ENCODE data around the gene MSX1. TPM values are rescaled to one million over a fixed set of nuclear protein-coding genes. Genes with fewer than 3 reads are reported as not detected.

Gene MSX1
- total and polyA plus RNA-seq, 4 donors: 0.13 to 0.33 (median 0.15) TPM; not detected in 1

DNA sequence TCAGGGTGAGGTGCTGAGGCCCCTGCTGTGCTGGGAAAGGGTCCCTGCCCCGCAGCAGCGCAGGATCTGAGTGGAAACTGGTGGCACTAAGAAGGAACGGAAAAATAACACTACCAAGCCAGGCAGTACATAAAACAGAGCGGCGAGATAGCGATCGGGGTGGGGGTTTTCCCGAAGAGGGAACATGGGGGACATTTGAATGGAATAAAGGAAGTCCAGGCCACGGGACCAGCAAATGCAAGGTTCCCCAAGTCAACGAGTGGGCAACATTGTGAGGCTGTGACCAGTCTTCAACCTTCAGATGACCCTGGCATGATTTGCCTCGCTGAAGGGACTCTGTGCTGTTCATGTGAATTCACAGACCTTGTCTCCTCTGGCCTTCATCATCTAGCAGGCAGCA, 13.7 kb downstream of the MSX1 start (continued):
- TF ChIP-seq, protein P1, sequence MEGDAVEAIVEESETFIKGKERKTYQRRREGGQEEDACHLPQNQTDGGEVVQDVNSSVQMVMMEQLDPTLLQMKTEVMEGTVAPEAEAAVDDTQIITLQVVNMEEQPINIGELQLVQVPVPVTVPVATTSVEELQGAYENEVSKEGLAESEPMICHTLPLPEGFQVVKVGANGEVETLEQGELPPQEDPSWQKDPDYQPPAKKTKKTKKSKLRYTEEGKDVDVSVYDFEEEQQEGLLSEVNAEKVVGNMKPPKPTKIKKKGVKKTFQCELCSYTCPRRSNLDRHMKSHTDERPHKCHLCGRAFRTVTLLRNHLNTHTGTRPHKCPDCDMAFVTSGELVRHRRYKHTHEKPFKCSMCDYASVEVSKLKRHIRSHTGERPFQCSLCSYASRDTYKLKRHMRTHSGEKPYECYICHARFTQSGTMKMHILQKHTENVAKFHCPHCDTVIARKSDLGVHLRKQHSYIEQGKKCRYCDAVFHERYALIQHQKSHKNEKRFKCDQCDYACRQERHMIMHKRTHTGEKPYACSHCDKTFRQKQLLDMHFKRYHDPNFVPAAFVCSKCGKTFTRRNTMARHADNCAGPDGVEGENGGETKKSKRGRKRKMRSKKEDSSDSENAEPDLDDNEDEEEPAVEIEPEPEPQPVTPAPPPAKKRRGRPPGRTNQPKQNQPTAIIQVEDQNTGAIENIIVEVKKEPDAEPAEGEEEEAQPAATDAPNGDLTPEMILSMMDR (IDR thresholded peaks at IDR 0.05; ENCODE audit: low read depth, low read length, missing input control): no peak
- TF ChIP-seq EGR1 (IDR thresholded peaks at IDR 0.05; ENCODE audit: low read depth in 2 of 2): no peak

DNA sequence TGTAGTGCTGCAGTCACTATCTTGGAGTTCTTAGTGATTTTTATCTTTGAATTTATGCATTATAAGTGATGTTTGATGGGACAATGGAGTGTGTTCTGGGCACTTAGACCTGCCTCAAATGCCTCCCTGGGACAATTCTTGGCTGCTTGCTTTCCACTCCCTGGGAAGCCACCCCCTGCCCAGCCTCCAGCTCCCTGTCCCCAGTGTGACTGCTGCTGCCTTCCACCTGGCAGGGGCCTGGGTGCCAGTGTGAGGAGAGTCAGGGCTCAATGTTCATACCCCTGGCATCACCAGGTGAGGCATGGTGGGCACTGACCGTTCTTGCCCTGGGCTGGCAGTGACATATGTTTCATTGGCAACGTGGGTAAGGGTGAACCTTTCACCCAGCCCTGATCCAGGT, 14.8 kb downstream of the MSX1 start:
- H3K9ac ChIP-seq (ENCODE audit: low read depth in 1 of 2, low read length in 2 of 2): no peak overlapping the region
- peaks cover 15 to 27% (median 16%) of the 10 kb centered on the region in 4 donors for H3K27me3 ChIP-seq (ENCODE audit: control insufficient read depth in 4 of 4, insufficient read depth in 4 of 4, low read length in 3 of 4)
- no peaks in the 10 kb centered on the region for H3K36me3 ChIP-seq (ENCODE audit: control insufficient read depth in 4 of 4, insufficient read depth in 3 of 4, low read depth in 1 of 4, low read length in 3 of 4)
- no peak overlapping the region for H3K27ac ChIP-seq (ENCODE audit: low read depth in 1 of 2, low read length in 2 of 2)
- WGBS: 59% methylated on average over 2 of the region's 2 CpGs
- H3K4me3 ChIP-seq (ENCODE audit: low read depth in 1 of 3, low read length in 3 of 3): no peak overlapping the region
- no peaks in the 10 kb centered on the region for H3K4me1 ChIP-seq (ENCODE audit: control insufficient read depth in 4 of 4, insufficient read depth in 4 of 4, low read length in 3 of 4)
- no peak for DNase-seq (ENCODE audit: low spot score)
- TF ChIP-seq YY1 (IDR thresholded peaks at IDR 0.05) (no peak), RAD21 (IDR thresholded peaks at IDR 0.05) (no peak), NR2F2 (IDR thresholded peaks at IDR 0.05) (no peak), HNF4G (IDR thresholded peaks at IDR 0.05) (no peak), JUND (IDR thresholded peaks at IDR 0.05) (no peak)
- TF ChIP-seq, protein P1 (IDR thresholded peaks at IDR 0.05; ENCODE audit: low read depth, low read length, missing input control): no peak
- peaks cover 0 to 2% (median 0%) of the 10 kb centered on the region in 4 donors for H3K9me3 ChIP-seq (ENCODE audit: control insufficient read depth in 4 of 4, low read length in 3 of 4)

DNA sequence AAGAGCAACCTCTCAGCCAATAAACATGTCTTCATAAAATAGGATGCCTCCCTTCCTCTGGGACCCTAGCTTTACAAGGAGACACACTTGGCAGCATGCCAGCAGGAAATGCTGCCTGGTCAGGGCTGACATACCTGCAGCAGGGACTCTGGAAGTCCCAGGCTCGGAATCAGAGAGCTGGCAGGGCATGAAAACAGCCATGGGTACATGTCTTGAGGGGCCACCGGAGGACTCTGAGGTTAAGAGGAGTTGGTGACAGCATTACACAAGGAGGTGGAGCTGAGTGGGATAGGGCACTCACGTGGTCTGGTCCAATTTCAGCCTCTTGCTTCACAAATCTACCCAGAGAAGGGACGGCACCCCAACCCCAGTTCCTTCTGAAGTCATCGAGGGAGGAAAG, 15.7 kb downstream of the MSX1 start:
- H3K4me1 ChIP-seq (ENCODE audit: control insufficient read depth in 4 of 4, insufficient read depth in 4 of 4, low read length in 3 of 4): no peaks in the 10 kb centered on the region
- no peaks in the 10 kb centered on the region for H3K36me3 ChIP-seq (ENCODE audit: control insufficient read depth in 4 of 4, insufficient read depth in 3 of 4, low read depth in 1 of 4, low read length in 3 of 4)
- H3K9ac ChIP-seq (ENCODE audit: low read depth in 1 of 2, low read length in 2 of 2): no peak overlapping the region
- DNase-seq (ENCODE audit: low spot score): no peak
- no peak overlapping the region for H3K4me3 ChIP-seq (ENCODE audit: low read depth in 1 of 3, low read length in 3 of 3)
- peaks cover 11 to 23% (median 13%) of the 10 kb centered on the region in 4 donors for H3K27me3 ChIP-seq (ENCODE audit: control insufficient read depth in 4 of 4, insufficient read depth in 4 of 4, low read length in 3 of 4)
- TF ChIP-seq, protein P2, sequence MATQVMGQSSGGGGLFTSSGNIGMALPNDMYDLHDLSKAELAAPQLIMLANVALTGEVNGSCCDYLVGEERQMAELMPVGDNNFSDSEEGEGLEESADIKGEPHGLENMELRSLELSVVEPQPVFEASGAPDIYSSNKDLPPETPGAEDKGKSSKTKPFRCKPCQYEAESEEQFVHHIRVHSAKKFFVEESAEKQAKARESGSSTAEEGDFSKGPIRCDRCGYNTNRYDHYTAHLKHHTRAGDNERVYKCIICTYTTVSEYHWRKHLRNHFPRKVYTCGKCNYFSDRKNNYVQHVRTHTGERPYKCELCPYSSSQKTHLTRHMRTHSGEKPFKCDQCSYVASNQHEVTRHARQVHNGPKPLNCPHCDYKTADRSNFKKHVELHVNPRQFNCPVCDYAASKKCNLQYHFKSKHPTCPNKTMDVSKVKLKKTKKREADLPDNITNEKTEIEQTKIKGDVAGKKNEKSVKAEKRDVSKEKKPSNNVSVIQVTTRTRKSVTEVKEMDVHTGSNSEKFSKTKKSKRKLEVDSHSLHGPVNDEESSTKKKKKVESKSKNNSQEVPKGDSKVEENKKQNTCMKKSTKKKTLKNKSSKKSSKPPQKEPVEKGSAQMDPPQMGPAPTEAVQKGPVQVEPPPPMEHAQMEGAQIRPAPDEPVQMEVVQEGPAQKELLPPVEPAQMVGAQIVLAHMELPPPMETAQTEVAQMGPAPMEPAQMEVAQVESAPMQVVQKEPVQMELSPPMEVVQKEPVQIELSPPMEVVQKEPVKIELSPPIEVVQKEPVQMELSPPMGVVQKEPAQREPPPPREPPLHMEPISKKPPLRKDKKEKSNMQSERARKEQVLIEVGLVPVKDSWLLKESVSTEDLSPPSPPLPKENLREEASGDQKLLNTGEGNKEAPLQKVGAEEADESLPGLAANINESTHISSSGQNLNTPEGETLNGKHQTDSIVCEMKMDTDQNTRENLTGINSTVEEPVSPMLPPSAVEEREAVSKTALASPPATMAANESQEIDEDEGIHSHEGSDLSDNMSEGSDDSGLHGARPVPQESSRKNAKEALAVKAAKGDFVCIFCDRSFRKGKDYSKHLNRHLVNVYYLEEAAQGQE (IDR thresholded peaks at IDR 0.05): no peak
- no peak for TF ChIP-seq FOXA1 (IDR thresholded peaks at IDR 0.05)
- no peak for TF ChIP-seq TAF1 (conservative IDR thresholded peaks at IDR 0.05)
- 30% methylated on average over 5 of the region's 5 CpGs for WGBS
- no peak overlapping the region for H3K27ac ChIP-seq (ENCODE audit: low read depth in 1 of 2, low read length in 2 of 2)
- H3K9me3 ChIP-seq (ENCODE audit: control insufficient read depth in 4 of 4, low read length in 3 of 4): peaks cover 0 to 2% (median 0%) of the 10 kb centered on the region in 4 donors

All from liver (tissue), 9 donors.